HG02840 (cell line): Measurements from ENCODE around the gene HTR6.
"Not testable (repeated sequence)": the region's sequence is repeated elsewhere in the genome, so short reads cannot be mapped to it uniquely, and the experiment has no call there.

Experiments
- ATAC-seq: cut with Tn5 transposase; IDR thresholded peaks from one replicate; pipeline ENCODE4 v1.9.1; 2021; ENCODE audit warnings: mild to moderate bottlenecking, moderate library complexity, moderate number of reproducible peaks; ENCODE audit not compliant: unreplicated experiment, low FRiP score

Gene HTR6

GRCh38 chr1:19664453-19665185 lies at the start of gene HTR6:
Gene HTR6, plus strand, starts transcription at chr1:19664875. Its CDS starts 879 bp downstream, at chr1:19665754.
- ATAC-seq, result no peak

GRCh38 chr1:19615438-19615837 lies 49.2 kb upstream of the HTR6 start:
- ATAC-seq, result no peak

GRCh38 chr1:19616489-19616888 lies 48.2 kb upstream of the HTR6 start:
- no peak for ATAC-seq

- ATAC-seq, result no peak
Observed at GRCh38 chr1:19617376-19617775, 47.3 kb upstream of the HTR6 start.

- no peak for ATAC-seq
Observed at GRCh38 chr1:19618428-19618827, 46.2 kb upstream of the HTR6 start.

GRCh38 chr1:19619697-19620384 lies 44.8 kb upstream of the HTR6 start:
- ATAC-seq, result no peak

- no peak for ATAC-seq
Observed at GRCh38 chr1:19620786-19621185, 43.9 kb upstream of the HTR6 start.

- no peak for ATAC-seq
Observed at GRCh38 chr1:19621274-19621950, 43.3 kb upstream of the HTR6 start.

GRCh38 chr1:19622204-19622603 lies 42.5 kb upstream of the HTR6 start:
- no peak for ATAC-seq

GRCh38 chr1:19623523-19623922 lies 41.2 kb upstream of the HTR6 start:
- no peak for ATAC-seq

- ATAC-seq, result no peak
Observed at GRCh38 chr1:19625291-19625937, 39.3 kb upstream of the HTR6 start.

- ATAC-seq, result no peak
Observed at GRCh38 chr1:19628879-19629278, 35.8 kb upstream of the HTR6 start.

GRCh38 chr1:19629357-19629756 lies 35.3 kb upstream of the HTR6 start:
- no peak for ATAC-seq

- not testable (repeated sequence) for ATAC-seq
Observed at GRCh38 chr1:19630192-19630591, 34.5 kb upstream of the HTR6 start.

- no peak for ATAC-seq
Observed at GRCh38 chr1:19630720-19631395, 33.8 kb upstream of the HTR6 start.

- no peak for ATAC-seq
Observed at GRCh38 chr1:19632211-19632610, 32.5 kb upstream of the HTR6 start.

- ATAC-seq, result no peak
Observed at GRCh38 chr1:19633106-19633505, 31.6 kb upstream of the HTR6 start.

GRCh38 chr1:19635064-19635463 lies 29.6 kb upstream of the HTR6 start:
- ATAC-seq, result not testable (repeated sequence)

GRCh38 chr1:19635646-19636045 lies 29.0 kb upstream of the HTR6 start:
- no peak for ATAC-seq

- no peak for ATAC-seq
Observed at GRCh38 chr1:19636065-19636464, 28.6 kb upstream of the HTR6 start.
